GM13977 (cell line): Measurements from ENCODE around the gene BORCS6.

Experiments
- DNase-seq: peaks from one replicate; pipeline ENCODE4 v3.0.0; 2012; ENCODE audit warnings: low spot score
- in situ Hi-C: fragments of 300-500 bp; cut with MboI; formaldehyde crosslinking; loops from one replicate; pipeline ENCODE4 v1.12.0; 2022; ENCODE audit warnings: low sequenced_read_pairs, low pct_unique_long_range_greater_than_20kb, mixed read lengths, inconsistent platforms; ENCODE audit not compliant: unreplicated experiment
- TF ChIP-seq, protein P1 (sequence below): IDR thresholded peaks from 2 replicates; pipeline ENCODE4 v1.5.1; 2012; ENCODE audit warnings: mild to moderate bottlenecking, control low read depth; ENCODE audit not compliant: insufficient read depth; ENCODE audit errors: extremely low read depth, missing control alignments

BORCS6 gene

GRCh38 chr17:8153031-8153451, 36.9 kb downstream of the BORCS6 start:
- TF ChIP-seq, protein P1, sequence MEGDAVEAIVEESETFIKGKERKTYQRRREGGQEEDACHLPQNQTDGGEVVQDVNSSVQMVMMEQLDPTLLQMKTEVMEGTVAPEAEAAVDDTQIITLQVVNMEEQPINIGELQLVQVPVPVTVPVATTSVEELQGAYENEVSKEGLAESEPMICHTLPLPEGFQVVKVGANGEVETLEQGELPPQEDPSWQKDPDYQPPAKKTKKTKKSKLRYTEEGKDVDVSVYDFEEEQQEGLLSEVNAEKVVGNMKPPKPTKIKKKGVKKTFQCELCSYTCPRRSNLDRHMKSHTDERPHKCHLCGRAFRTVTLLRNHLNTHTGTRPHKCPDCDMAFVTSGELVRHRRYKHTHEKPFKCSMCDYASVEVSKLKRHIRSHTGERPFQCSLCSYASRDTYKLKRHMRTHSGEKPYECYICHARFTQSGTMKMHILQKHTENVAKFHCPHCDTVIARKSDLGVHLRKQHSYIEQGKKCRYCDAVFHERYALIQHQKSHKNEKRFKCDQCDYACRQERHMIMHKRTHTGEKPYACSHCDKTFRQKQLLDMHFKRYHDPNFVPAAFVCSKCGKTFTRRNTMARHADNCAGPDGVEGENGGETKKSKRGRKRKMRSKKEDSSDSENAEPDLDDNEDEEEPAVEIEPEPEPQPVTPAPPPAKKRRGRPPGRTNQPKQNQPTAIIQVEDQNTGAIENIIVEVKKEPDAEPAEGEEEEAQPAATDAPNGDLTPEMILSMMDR, result no peak
- no peak for DNase-seq
- in situ Hi-C loops, result no loop called here

DNA sequence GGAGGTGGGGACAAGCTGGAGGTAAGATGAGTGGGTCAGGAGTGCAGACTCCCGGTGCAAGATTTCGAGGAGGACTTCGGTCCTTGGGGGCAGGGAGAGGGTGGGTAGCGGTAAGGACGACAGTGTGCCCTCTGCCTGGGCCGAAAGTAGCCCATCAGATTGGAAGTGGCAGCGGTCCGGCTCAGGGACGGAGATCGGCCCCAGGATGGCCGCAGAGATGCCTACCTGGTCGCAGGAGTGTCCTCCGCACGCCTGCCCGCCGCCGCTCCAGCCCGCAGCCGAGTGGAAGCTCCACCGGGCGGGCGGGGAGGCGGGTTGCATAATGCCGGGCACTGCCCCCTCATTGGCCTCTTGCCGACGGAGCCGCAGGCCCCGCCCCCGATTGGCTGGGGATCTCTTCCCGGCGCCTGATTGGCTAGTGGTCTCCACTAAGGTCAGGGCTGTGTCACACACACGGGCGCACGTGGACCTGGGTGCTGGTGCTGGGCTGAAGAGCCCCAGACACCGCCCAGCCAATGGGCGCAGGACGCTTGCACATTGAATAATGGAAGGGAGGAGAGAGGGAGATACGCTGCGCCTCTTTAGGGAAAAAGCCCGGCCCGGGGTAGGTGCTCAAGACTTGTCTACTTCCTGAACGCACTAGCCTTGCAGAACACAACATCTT, 37.7 kb downstream of the BORCS6 start, which contains the start of gene PER1:
Gene PER1 (minus strand): TSS at position 293 of the 664 bp plus-strand sequence. CDS start 1,698 bp downstream, outside the sequence.
- peak; percentile 95 for DNase-seq
- in situ Hi-C loops, result no loop called here

DNA sequence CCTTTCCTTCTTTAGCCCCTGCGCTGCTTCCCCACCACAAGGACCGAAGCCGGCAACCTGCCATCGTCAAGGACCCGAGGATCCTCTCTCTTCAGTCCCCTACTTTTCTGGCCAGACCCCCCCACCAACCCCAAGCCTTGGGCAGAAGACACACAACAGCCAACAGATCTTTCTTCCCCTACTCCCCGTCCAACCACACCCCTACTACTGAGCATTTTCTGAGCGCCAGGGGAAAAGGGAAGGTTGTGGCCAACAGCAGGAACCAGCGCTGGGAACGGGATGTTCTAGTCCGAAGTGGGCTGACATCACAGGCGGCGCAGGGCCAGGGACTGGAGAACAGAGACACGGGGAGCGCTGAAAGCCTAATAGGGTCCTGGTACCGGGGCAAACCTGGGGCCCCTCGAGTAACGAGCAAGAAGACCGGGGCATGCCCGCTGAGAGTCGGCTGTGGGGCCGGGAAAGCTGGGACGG, 38.3 kb downstream of the BORCS6 start:
- in situ Hi-C loops, result no loop called here
- no peak for DNase-seq
- TF ChIP-seq, protein P1, result no peak

More for the DNA sequence above, 37.7 kb downstream of the BORCS6 start, which contains the start of gene PER1:
- TF ChIP-seq, protein P1, result no peak

DNA sequence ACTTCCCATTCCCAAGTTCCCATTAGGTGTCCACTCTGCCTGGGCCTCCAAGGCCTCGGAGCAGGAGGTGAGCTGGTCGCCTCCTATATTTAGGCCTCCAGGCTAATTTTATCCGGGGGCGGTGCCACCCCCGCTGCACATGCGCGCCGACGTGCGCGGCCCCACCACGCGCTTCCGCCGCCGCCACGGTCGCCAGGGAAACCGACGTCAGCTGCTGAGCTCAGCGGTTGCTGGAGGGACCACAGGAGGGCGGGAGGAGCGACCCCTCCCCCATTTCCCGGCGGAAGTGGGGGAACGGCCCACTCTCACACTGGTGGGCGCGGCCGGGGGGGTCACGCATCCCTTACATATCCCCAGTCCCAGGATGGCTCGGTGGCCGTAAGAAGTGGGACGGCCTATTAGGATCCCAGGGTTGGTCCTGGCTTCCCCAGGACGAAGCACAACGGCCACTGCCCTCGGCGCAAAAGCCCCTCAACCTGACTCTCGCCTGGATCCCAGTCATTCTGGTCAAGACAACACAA, 38.8 kb downstream of the BORCS6 start:
- in situ Hi-C loops, result no loop called here
- peak; percentile 93 for DNase-seq
- TF ChIP-seq, protein P1, result no peak

- in situ Hi-C loops, result no loop called here
- no peak for DNase-seq
- TF ChIP-seq, protein P1, result no peak
Observed at GRCh38 chr17:8150194-8151119, 39.5 kb downstream of the BORCS6 start.

GRCh38 chr17:8149419-8150193, 40.4 kb downstream of the BORCS6 start:
- in situ Hi-C loops, result no loop called here
- TF ChIP-seq, protein P1, result no peak
- DNase-seq, result no peak
